G401.6 (cell line): Measurements from ENCODE around the gene MYRF.

Experiments
- FAIRE-seq: peaks from 2 replicates; lab custom pipeline; 2012; peaks lifted over from hg19 to GRCh38; lab: Jason Lieb, UNC

Gene MYRF

GRCh38 chr11:61820174-61820573 is 67.7 kb downstream of the MYRF start:
- no peak for FAIRE-seq

GRCh38 chr11:61826930-61827570 is 74.6 kb downstream of the MYRF start:
- no peak for FAIRE-seq

GRCh38 chr11:61827571-61828378 is 75.3 kb downstream of the MYRF start, which contains the start of gene FADS2:
FADS2 (plus strand) TSS chr11:61828300; CDS start chr11:61828391, 91 bp downstream.
- FAIRE-seq, result peak; percentile 27

- FAIRE-seq, result no peak
These were observed 75.9 kb downstream of the MYRF start for GRCh38 chr11:61828379-61828628.

- no peak for FAIRE-seq
These were observed 76.4 kb downstream of the MYRF start for GRCh38 chr11:61828629-61829407.

GRCh38 chr11:61829806-61830205 is 77.4 kb downstream of the MYRF start:
- FAIRE-seq, result no peak

- FAIRE-seq, result no peak
These were observed 78.0 kb downstream of the MYRF start for GRCh38 chr11:61830237-61831105.

GRCh38 chr11:61832207-61832606 is 79.8 kb downstream of the MYRF start:
- FAIRE-seq, result no peak

- no peak for FAIRE-seq
These were observed 80.3 kb downstream of the MYRF start for GRCh38 chr11:61832754-61833153.

- no peak for FAIRE-seq
These were observed 81.0 kb downstream of the MYRF start for GRCh38 chr11:61833471-61833870.

- no peak for FAIRE-seq
These were observed 81.5 kb downstream of the MYRF start for GRCh38 chr11:61833926-61834277.

GRCh38 chr11:61834278-61835048 is 82.0 kb downstream of the MYRF start:
- no peak for FAIRE-seq

- FAIRE-seq, result no peak
These were observed 83.8 kb downstream of the MYRF start for GRCh38 chr11:61836193-61836592.

- FAIRE-seq, result no peak
These were observed 85.1 kb downstream of the MYRF start for GRCh38 chr11:61837411-61838005.
